NT2/D1 (cell line): ENCODE measurements around the gene PSMC5.

Source experiments
- SUZ12 ChIP-seq: IDR thresholded peaks from 2 replicates; pipeline ENCODE4 v1.6.1; 2011; ENCODE audit not compliant: insufficient read length, insufficient read depth; ENCODE audit errors: extremely low read depth
- YY1 ChIP-seq: IDR thresholded peaks from 2 replicates; pipeline ENCODE4 v1.6.1; 2011; ENCODE audit not compliant: insufficient read length, insufficient read depth
- ZNF274 ChIP-seq: IDR thresholded peaks from 2 replicates; pipeline ENCODE4 v1.6.1; 2011; ENCODE audit warnings: mild to moderate bottlenecking, low read depth, low read length

DNA sequence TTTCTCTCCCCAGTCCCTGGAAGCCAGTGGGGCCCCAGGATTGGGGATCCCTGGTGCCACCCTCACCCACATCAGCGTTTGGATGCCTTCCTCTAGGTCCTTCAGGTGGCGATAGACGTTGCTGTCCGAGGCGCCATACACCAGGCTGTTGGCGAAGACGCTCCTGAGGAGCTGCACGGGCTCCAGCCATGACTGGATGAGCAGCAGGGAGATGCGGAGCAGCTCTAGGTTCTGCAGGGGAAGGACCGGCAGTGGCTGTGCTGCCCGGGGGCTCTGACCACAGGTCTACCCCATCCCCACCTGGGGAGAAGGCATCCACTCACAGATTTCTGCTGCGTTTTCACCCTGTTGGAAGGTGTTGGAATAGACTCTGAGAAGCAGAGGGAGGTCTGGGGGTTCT is 53.5 kb downstream of the PSMC5 start:
- TF ChIP-seq YY1 (no peak), ZNF274 (no peak), SUZ12 (no peak)
